ENCODE results near the gene TNNC1. TPM values are rescaled to one million over a fixed set of nuclear protein-coding genes. Genes with fewer than 3 reads are reported as not detected.

TNNC1 gene
- total RNA-seq, 1 experiment from 2014 or later: 40.5 TPM

DNA sequence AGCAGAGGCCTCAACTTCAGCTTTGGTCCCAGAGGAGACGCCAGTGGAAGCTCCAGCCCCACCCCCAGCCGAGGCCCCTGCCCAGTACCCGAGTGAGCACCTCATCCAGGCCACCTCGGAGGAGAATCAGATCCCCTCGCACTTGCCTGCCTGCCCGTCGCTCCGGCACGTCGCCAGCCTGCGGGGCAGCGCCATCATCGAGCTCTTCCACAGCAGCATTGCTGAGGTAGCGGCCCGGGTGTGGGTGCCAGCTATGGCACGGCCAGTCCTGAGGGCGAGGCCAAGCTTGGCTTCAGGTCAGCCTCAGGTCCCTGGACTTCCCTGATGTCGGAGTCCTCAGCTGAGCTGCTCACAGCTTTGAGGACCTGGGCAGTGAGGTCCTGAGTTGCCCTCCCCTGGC is 35.6 kb upstream of the TNNC1 start:
- Histone ChIP-seq H3K36me3 (ENCODE audit: control insufficient read depth, insufficient read depth, low read length) (0 out of 2 replicates have a peak, but pooled peaks cover 1% of the 10 kb centered on the region), H3K9me3 (no peaks in the 10 kb centered on the region), H3K4me3 (ENCODE audit: low read depth, low read length) (no peak overlapping the region), H3K27me3 (replicated peaks; ENCODE audit: control insufficient read depth, insufficient read depth, low read length) (no peaks in the 10 kb centered on the region), H3K4me1 (no peaks in the 10 kb centered on the region)
- Mint-ChIP-seq H3K36me3 (ENCODE audit: insufficient read depth, unreplicated experiment) (peaks cover 22% of the 10 kb centered on the region), H3K4me3 (ENCODE audit: unreplicated experiment) (no peak overlapping the region), H3K27me3 (ENCODE audit: insufficient read depth, unreplicated experiment) (no peaks in the 10 kb centered on the region), H3K4me1 (ENCODE audit: low read depth, unreplicated experiment) (no peaks in the 10 kb centered on the region), H3K9me3 (ENCODE audit: unreplicated experiment) (no peaks in the 10 kb centered on the region), H3K27ac (ENCODE audit: unreplicated experiment) (no peak overlapping the region)
- TF ChIP-seq, protein P1, sequence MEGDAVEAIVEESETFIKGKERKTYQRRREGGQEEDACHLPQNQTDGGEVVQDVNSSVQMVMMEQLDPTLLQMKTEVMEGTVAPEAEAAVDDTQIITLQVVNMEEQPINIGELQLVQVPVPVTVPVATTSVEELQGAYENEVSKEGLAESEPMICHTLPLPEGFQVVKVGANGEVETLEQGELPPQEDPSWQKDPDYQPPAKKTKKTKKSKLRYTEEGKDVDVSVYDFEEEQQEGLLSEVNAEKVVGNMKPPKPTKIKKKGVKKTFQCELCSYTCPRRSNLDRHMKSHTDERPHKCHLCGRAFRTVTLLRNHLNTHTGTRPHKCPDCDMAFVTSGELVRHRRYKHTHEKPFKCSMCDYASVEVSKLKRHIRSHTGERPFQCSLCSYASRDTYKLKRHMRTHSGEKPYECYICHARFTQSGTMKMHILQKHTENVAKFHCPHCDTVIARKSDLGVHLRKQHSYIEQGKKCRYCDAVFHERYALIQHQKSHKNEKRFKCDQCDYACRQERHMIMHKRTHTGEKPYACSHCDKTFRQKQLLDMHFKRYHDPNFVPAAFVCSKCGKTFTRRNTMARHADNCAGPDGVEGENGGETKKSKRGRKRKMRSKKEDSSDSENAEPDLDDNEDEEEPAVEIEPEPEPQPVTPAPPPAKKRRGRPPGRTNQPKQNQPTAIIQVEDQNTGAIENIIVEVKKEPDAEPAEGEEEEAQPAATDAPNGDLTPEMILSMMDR (IDR thresholded peaks at IDR 0.05; ENCODE audit: insufficient read depth in 1 of 2, low read depth in 1 of 2, low read length in 1 of 2, severe bottlenecking in 1 of 2, unreplicated experiment in 1 of 2): no peak
- no TSS peak for BruUV-seq (replicated peaks)
- ChIA-PET POLR2A (no interaction called here), CTCF (no interaction called here)
- DNase-seq: no peak
- intact Hi-C loops (cut with micrococcal nuclease; ENCODE audit: unreplicated experiment): no loop called here

DNA sequence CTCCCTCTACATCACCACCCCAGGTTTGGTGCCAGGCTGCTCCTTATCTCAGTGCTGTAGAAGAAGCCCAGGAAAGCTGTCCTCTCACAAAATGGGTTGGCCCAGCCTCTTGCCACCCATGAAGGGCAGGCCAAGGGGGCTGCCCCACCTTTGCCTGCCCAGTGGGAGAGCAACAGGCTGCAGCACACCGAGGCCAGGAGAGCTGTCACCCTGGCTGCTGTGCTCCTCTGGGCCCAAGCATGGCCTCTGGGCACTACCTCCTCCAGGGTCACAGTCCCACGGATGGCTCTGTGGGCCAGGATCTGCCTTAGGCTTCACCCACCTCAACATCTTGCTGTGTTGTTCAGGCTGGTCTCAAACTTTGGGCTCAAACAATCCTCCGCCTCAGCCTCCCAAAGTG is 34.9 kb upstream of the TNNC1 start:
- DNase-seq: no peak
- no peak overlapping the region for H3K27ac Mint-ChIP-seq (ENCODE audit: unreplicated experiment)
- TF ChIP-seq, protein P1 (IDR thresholded peaks at IDR 0.05; ENCODE audit: insufficient read depth in 1 of 2, low read depth in 1 of 2, low read length in 1 of 2, severe bottlenecking in 1 of 2, unreplicated experiment in 1 of 2): no peak
- Histone ChIP-seq H3K4me3 (ENCODE audit: low read depth, low read length) (no peak overlapping the region), H3K27me3 (replicated peaks; ENCODE audit: control insufficient read depth, insufficient read depth, low read length) (no peaks in the 10 kb centered on the region), H3K4me1 (no peaks in the 10 kb centered on the region), H3K9me3 (no peaks in the 10 kb centered on the region), H3K36me3 (ENCODE audit: control insufficient read depth, insufficient read depth, low read length) (0 out of 2 replicates have a peak, but pooled peaks cover 1% of the 10 kb centered on the region)
- no peaks in the 10 kb centered on the region for H3K27me3 Mint-ChIP-seq (ENCODE audit: insufficient read depth, unreplicated experiment)
- intact Hi-C loops (cut with micrococcal nuclease; ENCODE audit: unreplicated experiment): no loop called here
- no peaks in the 10 kb centered on the region for H3K9me3 Mint-ChIP-seq (ENCODE audit: unreplicated experiment)
- H3K4me1 Mint-ChIP-seq (ENCODE audit: low read depth, unreplicated experiment): no peaks in the 10 kb centered on the region
- no peak overlapping the region for H3K4me3 Mint-ChIP-seq (ENCODE audit: unreplicated experiment)
- ChIA-PET POLR2A (no interaction called here), CTCF (interaction anchor here (0.6 kb wide), 1 partner anchor 266 kb away, joined by 4 read pairs; no protein-coding TSS in a partner anchor)
- BruUV-seq (replicated peaks): no TSS peak
- H3K36me3 Mint-ChIP-seq (ENCODE audit: insufficient read depth, unreplicated experiment): peaks cover 22% of the 10 kb centered on the region

DNA sequence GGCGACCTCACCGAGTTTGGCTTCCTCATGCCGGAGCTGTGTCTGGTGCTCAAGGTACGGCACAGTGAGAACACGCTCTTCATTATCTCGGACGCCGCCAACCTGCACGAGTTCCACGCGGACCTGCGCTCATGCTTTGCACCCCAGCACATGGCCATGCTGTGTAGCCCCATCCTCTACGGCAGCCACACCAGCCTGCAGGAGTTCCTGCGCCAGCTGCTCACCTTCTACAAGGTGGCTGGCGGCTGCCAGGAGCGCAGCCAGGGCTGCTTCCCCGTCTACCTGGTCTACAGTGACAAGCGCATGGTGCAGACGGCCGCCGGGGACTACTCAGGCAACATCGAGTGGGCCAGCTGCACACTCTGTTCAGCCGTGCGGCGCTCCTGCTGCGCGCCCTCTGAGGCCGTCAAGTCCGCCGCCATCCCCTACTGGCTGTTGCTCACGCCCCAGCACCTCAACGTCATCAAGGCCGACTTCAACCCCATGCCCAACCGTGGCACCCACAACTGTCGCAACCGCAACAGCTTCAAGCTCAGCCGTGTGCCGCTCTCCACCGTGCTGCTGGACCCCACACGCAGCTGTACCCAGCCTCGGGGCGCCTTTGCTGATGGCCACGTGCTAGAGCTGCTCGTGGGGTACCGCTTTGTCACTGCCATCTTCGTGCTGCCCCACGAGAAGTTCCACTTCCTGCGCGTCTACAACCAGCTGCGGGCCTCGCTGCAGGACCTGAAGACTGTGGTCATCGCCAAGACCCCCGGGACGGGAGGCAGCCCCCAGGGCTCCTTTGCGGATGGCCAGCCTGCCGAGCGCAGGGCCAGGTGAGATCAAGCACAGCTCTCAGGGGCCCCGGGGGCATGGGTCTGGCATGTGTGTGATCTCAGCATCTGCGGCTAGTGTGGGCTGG is 34.2 kb upstream of the TNNC1 start:
- intact Hi-C loops (cut with micrococcal nuclease; ENCODE audit: unreplicated experiment): no loop called here
- DNase-seq: no peak
- Mint-ChIP-seq H3K4me1 (ENCODE audit: low read depth, unreplicated experiment) (no peaks in the 10 kb centered on the region), H3K9me3 (ENCODE audit: unreplicated experiment) (no peaks in the 10 kb centered on the region), H3K27ac (ENCODE audit: unreplicated experiment) (no peak overlapping the region), H3K27me3 (ENCODE audit: insufficient read depth, unreplicated experiment) (no peaks in the 10 kb centered on the region), H3K4me3 (ENCODE audit: unreplicated experiment) (no peak overlapping the region), H3K36me3 (ENCODE audit: insufficient read depth, unreplicated experiment) (peaks cover 23% of the 10 kb centered on the region)
- Histone ChIP-seq H3K4me3 (ENCODE audit: low read depth, low read length) (no peak overlapping the region), H3K4me1 (no peaks in the 10 kb centered on the region), H3K36me3 (ENCODE audit: control insufficient read depth, insufficient read depth, low read length) (0 out of 2 replicates have a peak, but pooled peaks cover 1% of the 10 kb centered on the region), H3K27me3 (replicated peaks; ENCODE audit: control insufficient read depth, insufficient read depth, low read length) (no peaks in the 10 kb centered on the region), H3K9me3 (no peaks in the 10 kb centered on the region)
- CTCF ChIA-PET: interaction anchor here (0.6 kb wide), 1 partner anchor 265 kb away, joined by 4 read pairs; no protein-coding TSS in a partner anchor
- BruUV-seq (replicated peaks): no TSS peak
- TF ChIP-seq, protein P1 (IDR thresholded peaks at IDR 0.05; ENCODE audit: insufficient read depth in 1 of 2, low read depth in 1 of 2, low read length in 1 of 2, severe bottlenecking in 1 of 2, unreplicated experiment in 1 of 2): no peak
- POLR2A ChIA-PET: no interaction called here
